T-cell (primary cell): ENCODE data around the gene CNKSR2. TPM values are rescaled to one million over a fixed set of nuclear protein-coding genes. Genes with fewer than 3 reads are reported as not detected.
"Not testable (repeated sequence)": the region's sequence is repeated elsewhere in the genome, so short reads cannot be mapped to it uniquely, and the experiment has no call there.

Experiments used
- ATAC-seq, 4 experiments: fragments of 200-7000 bp in 3 of 4; fragments of 150-1000 bp in 1 of 4; cut with Tn5 transposase; replicated peaks in 1 of 4; 1 replicate in 3 of 4; 2 replicates in 1 of 4; pipeline ENCODE4 v1.10.0; 2021; ENCODE audit warnings: moderate library complexity in 3 of 4, mild to moderate bottlenecking in 2 of 4, moderate number of reproducible peaks in 1 of 4
- CTCF ChIA-PET, 2 donors: fragments of 300-600 bp; sonication (Branson Sonifier 250); formaldehyde crosslinking; loops; one replicate each; lab custom pipeline; 2022; ENCODE audit warnings: antibody characterized with exemption in 2 of 2; lab: Charles Lee
- POLR2A ChIA-PET, 2 donors: fragments of 300-600 bp; sonication (Branson Sonifier 250); formaldehyde crosslinking; loops; one replicate each; lab custom pipeline; 2022; ENCODE audit warnings: antibody characterized with exemption in 2 of 2; lab: Charles Lee
- DNase-seq, 35 experiments: peaks; one replicate each; pipeline versions ENCODE4 v3.0.0 to v3.0.0-alpha.2; 2013 to 2023
- H3K27ac ChIP-seq: one replicate; pipeline ENCODE4 v1.5.1; 2013; ENCODE audit warnings: low read length
- H3K27me3 ChIP-seq, 2 experiments: replicated peaks in 1 of 2; 1 replicate in 1 of 2; 2 replicates in 1 of 2; pipeline versions ENCODE4 v1.6.1 to v1.7.0; 2013; ENCODE audit warnings: low read length in 1 of 2, mixed read lengths in 1 of 2; ENCODE audit not compliant: control insufficient read depth in 2 of 2, insufficient read depth in 2 of 2; ENCODE audit errors: extremely low read depth in 1 of 2
- H3K36me3 ChIP-seq, 2 donors: 1 replicate in 1 of 2; 2 replicates in 1 of 2; pipeline versions ENCODE4 v1.6.1 to v1.7.0; 2013; ENCODE audit warnings: low read length in 1 of 2; ENCODE audit not compliant: control insufficient read depth in 2 of 2, insufficient read depth in 1 of 2; ENCODE audit errors: extremely low read depth in 1 of 2
- H3K4me1 ChIP-seq, 2 experiments: 1 replicate in 1 of 2; 2 replicates in 1 of 2; pipeline versions ENCODE4 v1.6.1 to v1.7.0; 2013; ENCODE audit warnings: low read length in 2 of 2, mixed read lengths in 1 of 2; ENCODE audit not compliant: insufficient read depth in 2 of 2, control insufficient read depth in 1 of 2; ENCODE audit errors: extremely low read depth in 1 of 2
- H3K4me3 ChIP-seq, 2 donors: 1 replicate in 1 of 2; 2 replicates in 1 of 2; pipeline versions ENCODE4 v1.5.1 to v1.7.0; 2013; ENCODE audit warnings: mild to moderate bottlenecking in 2 of 2, low read length in 1 of 2, moderate library complexity in 1 of 2; ENCODE audit not compliant: control insufficient read depth in 1 of 2; ENCODE audit errors: extremely low read depth in 1 of 2
- H3K9me3 ChIP-seq: 2 replicates; pipeline ENCODE4 v1.7.0; 2013
- H3K27ac Mint-ChIP-seq, 2 donors: one replicate each; pipeline ENCODE4 v1.8.0; 2020 to 2021; ENCODE audit warnings: mild to moderate bottlenecking in 2 of 2, mixed read lengths in 2 of 2
- H3K27me3 Mint-ChIP-seq, 2 donors: one replicate each; pipeline ENCODE4 v1.8.0; 2021 to 2022; ENCODE audit warnings: mixed read lengths in 2 of 2
- H3K36me3 Mint-ChIP-seq: one replicate; pipeline ENCODE4 v1.8.0; 2021; ENCODE audit warnings: mixed read lengths
- H3K4me1 Mint-ChIP-seq, 3 donors: one replicate each; pipeline ENCODE4 v1.8.0; 2020 to 2022; ENCODE audit warnings: mixed read lengths in 3 of 3, mild to moderate bottlenecking in 1 of 3
- H3K4me3 Mint-ChIP-seq, 3 donors: one replicate each; pipeline ENCODE4 v1.8.0; 2020 to 2022; ENCODE audit warnings: mild to moderate bottlenecking in 3 of 3, mixed read lengths in 3 of 3, moderate library complexity in 3 of 3
- H3K9me3 Mint-ChIP-seq, 3 donors: one replicate each; pipeline ENCODE4 v1.8.0; 2020 to 2022; ENCODE audit warnings: mixed read lengths in 3 of 3
- WGBS: methylation state at CpG from one replicate; pipeline ENCODE4 v1.1.5; 2013; ENCODE audit warnings: missing lambda C conversion rate; ENCODE audit not compliant: insufficient coverage; 5-methylcytosine and 5-hydroxymethylcytosine counted together
- total RNA-seq, 35 experiments: library from RNA in 6 of 35; stranded (reverse) in 6 of 35; fragments of 120-200 nt in 1 of 35; gene quantifications; one replicate each; pipeline versions ENCODE4 v1.2.1 to v1.2.4 and lab custom pipeline; 2013 to 2026

CNKSR2 gene
- total RNA-seq, 5 donors from 2014 or later (not counting 1 experiment from before 2014, with no cell fraction given): 10.4 to 16.4 (median 10.9) TPM

GRCh38 chrX:21457718-21458117 is 83.5 kb downstream of the CNKSR2 start:
- H3K36me3 ChIP-seq: no peaks in the 10 kb centered on the region
- Mint-ChIP-seq H3K27me3 (no peaks in the 10 kb centered on the region), H3K4me3 (no peak overlapping the region), H3K36me3 (peaks cover 6% of the 10 kb centered on the region), H3K9me3 (peaks cover 0 to 7% (median 4%) of the 10 kb centered on the region in 3 donors), H3K27ac (no peak overlapping the region), H3K4me1 (peaks cover 0 to 10% (median 9%) of the 10 kb centered on the region in 3 donors)
- CTCF ChIA-PET: no interaction called here
- no peaks in the 10 kb centered on the region for H3K9me3 ChIP-seq
- H3K27me3 ChIP-seq: no peaks in the 10 kb centered on the region
- DNase-seq (no peak), ATAC-seq (no peak)
- POLR2A ChIA-PET: no interaction called here
- H3K27ac ChIP-seq: no peak overlapping the region
- H3K4me3 ChIP-seq: no peak overlapping the region
- no peaks in the 10 kb centered on the region for H3K4me1 ChIP-seq

- H3K27me3 Mint-ChIP-seq: no peaks in the 10 kb centered on the region
- ChIA-PET CTCF (no interaction called here), POLR2A (no interaction called here)
- DNase-seq (no peak), ATAC-seq (no peak)
- Histone ChIP-seq H3K4me3 (no peak overlapping the region), H3K4me1 (no peaks in the 10 kb centered on the region), H3K27ac (no peak overlapping the region), H3K27me3 (no peaks in the 10 kb centered on the region), H3K9me3 (no peaks in the 10 kb centered on the region), H3K36me3 (no peaks in the 10 kb centered on the region)
- H3K4me1 Mint-ChIP-seq: no peaks in the 10 kb centered on the region
- no CpG with 5 or more reads among the region's 1 CpG for WGBS
- H3K27ac Mint-ChIP-seq: no peak overlapping the region
- no peaks in the 10 kb centered on the region for H3K36me3 Mint-ChIP-seq
- no peaks in the 10 kb centered on the region for H3K9me3 Mint-ChIP-seq
- no peak overlapping the region for H3K4me3 Mint-ChIP-seq
Observed at GRCh38 chrX:21469071-21469470, 94.9 kb downstream of the CNKSR2 start.

DNA sequence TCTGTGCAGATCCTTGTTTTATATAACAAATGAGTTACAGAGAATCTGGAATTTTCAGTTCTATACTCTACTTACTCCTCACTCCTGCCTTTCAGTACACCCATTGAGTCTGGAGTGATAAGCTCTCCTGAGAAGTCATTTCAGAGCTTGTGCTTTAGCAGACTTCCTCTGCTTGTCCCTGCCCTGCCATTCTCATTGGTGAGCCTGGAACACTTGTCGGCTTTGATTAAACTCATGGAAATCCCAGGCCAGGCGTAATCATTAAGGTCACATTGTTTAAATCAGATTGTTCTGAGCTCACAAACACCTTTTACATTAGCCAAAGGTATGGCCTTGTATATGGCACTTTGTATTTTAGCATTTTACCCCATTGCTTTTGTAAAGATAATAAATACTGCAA is 102.7 kb downstream of the CNKSR2 start:
- Mint-ChIP-seq H3K36me3 (no peaks in the 10 kb centered on the region), H3K27me3 (no peaks in the 10 kb centered on the region), H3K4me1 (peaks cover 0 to 6% (median 3%) of the 10 kb centered on the region in 3 donors), H3K9me3 (no peaks in the 10 kb centered on the region), H3K27ac (peak overlapping the region in 1 of 2 donors; percentile 69), H3K4me3 (no peak overlapping the region)
- no CpG with 5 or more reads among the region's 2 CpGs for WGBS
- Histone ChIP-seq H3K9me3 (no peaks in the 10 kb centered on the region), H3K4me3 (no peak overlapping the region), H3K4me1 (peaks cover 0 to 4% of the 10 kb centered on the region in 2 experiments), H3K27ac (no peak overlapping the region), H3K27me3 (no peaks in the 10 kb centered on the region), H3K36me3 (no peaks in the 10 kb centered on the region)
- DNase-seq: no peak
- CTCF ChIA-PET: interaction anchor here (0.8 to 1.5 kb wide), 4 partner anchors 945 to 950 kb away, joined by 3 to 5 read pairs (median 4); no protein-coding TSS in a partner anchor
- POLR2A ChIA-PET: no interaction called here
- no peak for ATAC-seq

GRCh38 chrX:21479695-21480270 is 105.6 kb downstream of the CNKSR2 start:
- no peak overlapping the region for H3K27ac Mint-ChIP-seq
- H3K4me1 Mint-ChIP-seq: peaks cover 0 to 6% (median 3%) of the 10 kb centered on the region in 3 donors
- Histone ChIP-seq H3K27me3 (no peaks in the 10 kb centered on the region), H3K4me1 (peaks cover 0 to 4% of the 10 kb centered on the region in 2 experiments), H3K27ac (no peak overlapping the region), H3K4me3 (no peak overlapping the region), H3K9me3 (no peaks in the 10 kb centered on the region), H3K36me3 (no peaks in the 10 kb centered on the region)
- H3K36me3 Mint-ChIP-seq: no peaks in the 10 kb centered on the region
- H3K4me3 Mint-ChIP-seq: no peak overlapping the region
- ChIA-PET POLR2A (interaction anchor here in 1 of 2 donors (0.5 to 0.6 kb wide), 2 partner anchors 85 to 835 kb away, joined by 4 read pairs; no protein-coding TSS in a partner anchor), CTCF (interaction anchor here (0.6 to 2.0 kb wide), 10 partner anchors 10 to 953 kb away, joined by 3 to 22 read pairs (median 4); no protein-coding TSS in a partner anchor)
- DNase-seq (peak in 11 of 35 experiments; percentile 0 to 59 (median 1)), ATAC-seq (peak; percentile 50 to 69 (median 56))
- H3K9me3 Mint-ChIP-seq: no peaks in the 10 kb centered on the region
- no CpG with 5 or more reads among the region's 2 CpGs for WGBS
- no peaks in the 10 kb centered on the region for H3K27me3 Mint-ChIP-seq

- H3K36me3 Mint-ChIP-seq: no peaks in the 10 kb centered on the region
- H3K27me3 Mint-ChIP-seq: no peaks in the 10 kb centered on the region
- no peaks in the 10 kb centered on the region for H3K9me3 ChIP-seq
- no peaks in the 10 kb centered on the region for H3K9me3 Mint-ChIP-seq
- POLR2A ChIA-PET: no interaction called here
- H3K4me3 Mint-ChIP-seq: no peak overlapping the region
- no peaks in the 10 kb centered on the region for H3K27me3 ChIP-seq
- H3K4me3 ChIP-seq: no peak overlapping the region
- no peaks in the 10 kb centered on the region for H3K36me3 ChIP-seq
- CTCF ChIA-PET: interaction anchor here in 1 of 2 donors (0.6 to 1.8 kb wide), 3 partner anchors 530 to 970 kb away, joined by 3 to 11 read pairs (median 10); no protein-coding TSS in a partner anchor
- no peak for DNase-seq
- no peak overlapping the region for H3K27ac ChIP-seq
- H3K4me1 ChIP-seq: peaks cover 0 to 4% of the 10 kb centered on the region in 2 experiments
- no peak for ATAC-seq
- H3K27ac Mint-ChIP-seq: no peak overlapping the region
- WGBS: no CpG with 5 or more reads among the region's 2 CpGs
- peaks cover 0 to 6% (median 3%) of the 10 kb centered on the region in 3 donors for H3K4me1 Mint-ChIP-seq
Observed at GRCh38 chrX:21481761-21482160, 107.5 kb downstream of the CNKSR2 start.

DNA sequence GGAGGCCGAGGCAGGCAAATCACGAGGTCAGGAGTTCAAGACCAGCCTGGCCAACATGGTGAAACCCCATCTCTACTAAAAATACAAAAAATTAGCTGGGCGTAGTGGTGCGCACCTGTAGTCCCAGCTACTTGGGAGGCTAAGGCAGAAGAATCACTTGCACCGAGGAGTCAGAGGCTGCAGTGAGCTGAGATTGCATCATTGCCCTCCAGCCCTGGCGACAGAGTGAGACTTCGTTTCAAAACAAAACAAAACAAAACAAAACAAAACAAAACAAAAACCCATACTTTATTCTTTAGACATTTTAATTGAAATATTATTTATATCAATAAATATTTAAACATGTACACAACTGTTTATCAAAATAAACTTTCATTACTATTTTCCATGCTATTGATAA is 109.8 kb downstream of the CNKSR2 start:
- ATAC-seq, H3K27ac ChIP-seq, H3K36me3 Mint-ChIP-seq, H3K9me3 Mint-ChIP-seq, H3K27me3 Mint-ChIP-seq, DNase-seq, CTCF ChIA-PET, H3K4me3 Mint-ChIP-seq, H3K27ac Mint-ChIP-seq, H3K36me3 ChIP-seq, POLR2A ChIA-PET, H3K4me1 Mint-ChIP-seq, H3K4me3 ChIP-seq, H3K4me1 ChIP-seq, H3K9me3 ChIP-seq, H3K27me3 ChIP-seq: not testable (repeated sequence)
- no CpG with 5 or more reads among the region's 7 CpGs for WGBS
